Measurements from ENCODE around the gene SELENON. TPM values are rescaled to one million over a fixed set of nuclear protein-coding genes. Genes with fewer than 3 reads are reported as not detected.
A peak's percentile ranks its signal among the peaks of the same experiment; 100 is the strongest.

Gene SELENON
- total RNA-seq, 1 experiment from 2014 or later, result 38.6 TPM

DNA sequence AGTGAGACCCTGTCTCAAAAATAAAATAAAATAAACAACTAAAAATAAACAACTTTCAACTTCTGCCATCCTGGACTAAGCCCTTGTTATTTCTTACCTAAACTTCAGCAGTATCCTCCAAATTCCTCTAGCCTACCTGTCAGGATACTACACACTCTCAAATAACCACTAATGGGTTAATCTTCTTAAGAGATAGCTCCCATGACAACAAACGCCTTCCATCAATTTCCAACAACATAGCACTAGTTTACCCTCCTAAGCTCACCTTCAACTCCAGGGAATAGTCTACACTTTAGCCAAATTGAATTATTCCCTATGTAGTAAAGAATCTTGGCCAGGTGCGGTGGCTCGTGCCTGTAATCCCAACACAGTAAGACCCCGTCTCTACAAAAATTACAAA lies 47.9 kb downstream of the SELENON start:
- Histone ChIP-seq H3F3A (ENCODE audit: low read length, unreplicated experiment) (no peaks in the 10 kb centered on the region), H3K27me3 (ENCODE audit: low read length) (no peaks in the 10 kb centered on the region), H3K4me3 (ENCODE audit: low read length) (no peak overlapping the region), H3K36me3 (ENCODE audit: low read depth, low read length) (0 out of 2 replicates have a peak, but pooled peaks cover 3% of the 10 kb centered on the region), H3K9me2 (replicated peaks; ENCODE audit: low read length) (no peaks in the 10 kb centered on the region), H3K79me2 (ENCODE audit: low read length) (peaks cover 92% of the 10 kb centered on the region), H3K4me2 (ENCODE audit: low read length) (no peak overlapping the region), H2AFZ (ENCODE audit: low read length) (no peak overlapping the region), H3K27ac (ENCODE audit: low read length) (no peak overlapping the region), H3K9me3 (ENCODE audit: low read length) (no peaks in the 10 kb centered on the region), H3K4me1 (ENCODE audit: insufficient read depth, low read length) (0 out of 2 replicates have a peak, but pooled peaks cover 3% of the 10 kb centered on the region), H3K9ac (ENCODE audit: low read length) (no peak overlapping the region), H4K20me1 (ENCODE audit: low read length) (peaks cover 15% of the 10 kb centered on the region; the same call in 1 of the 2 replicates)
- ATAC-seq, result no peak
- CTCF ChIA-PET, result no interaction called here
- no TSS peak for BruUV-seq (replicated peaks)
- intact Hi-C loops (cut with micrococcal nuclease), result no loop called here
- POLR2A ChIA-PET (ENCODE audit: unreplicated experiment), result interaction anchor here (0.5 kb wide), 2 partner anchors 147 to 150 kb away, joined by 4 read pairs; partner anchors contain the start of gene PAFAH2
- no peak for TF ChIP-seq EZH2 (IDR thresholded peaks at IDR 0.05; ENCODE audit: low read length, unreplicated experiment)
- TF ChIP-seq, protein P1, sequence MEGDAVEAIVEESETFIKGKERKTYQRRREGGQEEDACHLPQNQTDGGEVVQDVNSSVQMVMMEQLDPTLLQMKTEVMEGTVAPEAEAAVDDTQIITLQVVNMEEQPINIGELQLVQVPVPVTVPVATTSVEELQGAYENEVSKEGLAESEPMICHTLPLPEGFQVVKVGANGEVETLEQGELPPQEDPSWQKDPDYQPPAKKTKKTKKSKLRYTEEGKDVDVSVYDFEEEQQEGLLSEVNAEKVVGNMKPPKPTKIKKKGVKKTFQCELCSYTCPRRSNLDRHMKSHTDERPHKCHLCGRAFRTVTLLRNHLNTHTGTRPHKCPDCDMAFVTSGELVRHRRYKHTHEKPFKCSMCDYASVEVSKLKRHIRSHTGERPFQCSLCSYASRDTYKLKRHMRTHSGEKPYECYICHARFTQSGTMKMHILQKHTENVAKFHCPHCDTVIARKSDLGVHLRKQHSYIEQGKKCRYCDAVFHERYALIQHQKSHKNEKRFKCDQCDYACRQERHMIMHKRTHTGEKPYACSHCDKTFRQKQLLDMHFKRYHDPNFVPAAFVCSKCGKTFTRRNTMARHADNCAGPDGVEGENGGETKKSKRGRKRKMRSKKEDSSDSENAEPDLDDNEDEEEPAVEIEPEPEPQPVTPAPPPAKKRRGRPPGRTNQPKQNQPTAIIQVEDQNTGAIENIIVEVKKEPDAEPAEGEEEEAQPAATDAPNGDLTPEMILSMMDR (conservative IDR thresholded peaks at IDR 0.05; ENCODE audit: low read depth, low read length), result no peak
- DNase-seq, result no peak

DNA sequence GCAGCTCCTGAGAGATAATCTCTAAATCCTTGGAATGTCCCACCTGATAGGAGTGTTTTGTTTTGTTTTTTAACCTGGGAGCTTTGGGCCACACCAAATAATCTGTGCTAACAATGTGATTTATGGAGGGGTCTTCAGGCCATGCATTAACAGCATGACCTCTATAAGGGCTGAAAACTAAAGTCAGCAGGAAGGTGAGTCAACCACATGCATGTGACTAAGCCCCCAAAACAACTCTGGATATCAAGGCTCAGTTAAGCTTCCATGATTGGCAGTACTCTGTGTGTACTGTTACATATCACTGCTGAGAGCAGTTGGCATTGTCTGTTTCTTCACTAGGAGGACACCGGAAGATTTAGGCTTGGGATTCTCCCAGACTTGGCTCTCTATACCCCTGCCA lies 48.5 kb downstream of the SELENON start:
- 0 out of 2 replicates have a peak, but pooled peaks cover 3% of the 10 kb centered on the region for H3K36me3 ChIP-seq (ENCODE audit: low read depth, low read length)
- H3K27me3 ChIP-seq (ENCODE audit: low read length), result no peaks in the 10 kb centered on the region
- ChIA-PET POLR2A (ENCODE audit: unreplicated experiment) (interaction anchor here (0.5 kb wide), 2 partner anchors 146 to 149 kb away, joined by 4 read pairs; partner anchors contain the start of gene PAFAH2), CTCF (no interaction called here)
- no peaks in the 10 kb centered on the region for H3K9me2 ChIP-seq (replicated peaks; ENCODE audit: low read length)
- ATAC-seq (no peak), DNase-seq (no peak)
- no peak overlapping the region for H3K9ac ChIP-seq (ENCODE audit: low read length)
- H4K20me1 ChIP-seq (ENCODE audit: low read length), result peaks cover 15% of the 10 kb centered on the region; the same call in 1 of the 2 replicates
- no TSS peak for BruUV-seq (replicated peaks)
- intact Hi-C loops (cut with micrococcal nuclease), result no loop called here
- TF ChIP-seq EZH2 (IDR thresholded peaks at IDR 0.05; ENCODE audit: low read length, unreplicated experiment) (no peak), EZH2phosphoT487 (IDR thresholded peaks at IDR 0.05; ENCODE audit: borderline replicate concordance, low read length) (no peak)
- TF ChIP-seq, protein P1 (conservative IDR thresholded peaks at IDR 0.05; ENCODE audit: low read depth, low read length), result no peak
- no peak overlapping the region for H3K27ac ChIP-seq (ENCODE audit: low read length)
- peaks cover 94% of the 10 kb centered on the region for H3K79me2 ChIP-seq (ENCODE audit: low read length)
- H3K9me3 ChIP-seq (ENCODE audit: low read length), result no peaks in the 10 kb centered on the region
- H3F3A ChIP-seq (ENCODE audit: low read length, unreplicated experiment), result no peaks in the 10 kb centered on the region
- no peak overlapping the region for H2AFZ ChIP-seq (ENCODE audit: low read length)
- no peak overlapping the region for H3K4me3 ChIP-seq (ENCODE audit: low read length)
- 0 out of 2 replicates have a peak, but pooled peaks cover 3% of the 10 kb centered on the region for H3K4me1 ChIP-seq (ENCODE audit: insufficient read depth, low read length)
- no peak overlapping the region for H3K4me2 ChIP-seq (ENCODE audit: low read length)

DNA sequence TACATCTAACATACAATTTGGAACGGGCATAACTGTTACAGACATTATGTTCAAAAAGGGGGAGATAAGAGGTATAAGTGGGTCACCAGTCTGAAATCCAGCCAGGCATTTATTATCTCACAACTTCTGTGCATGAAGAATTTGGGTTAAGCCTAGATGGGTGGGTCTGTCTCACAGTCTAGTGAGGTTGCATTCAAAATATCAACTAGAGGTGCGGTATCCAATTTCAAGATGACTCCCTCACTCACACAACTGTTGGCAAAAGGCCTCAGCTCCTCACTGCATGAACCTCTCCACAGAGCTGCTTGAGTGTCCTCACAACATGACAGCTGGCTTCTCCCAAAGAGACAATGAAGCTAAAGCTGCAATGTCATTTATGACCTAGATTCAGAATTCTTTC lies 54.6 kb downstream of the SELENON start:
- Histone ChIP-seq H3K27ac (ENCODE audit: low read length) (no peak overlapping the region), H3K9ac (ENCODE audit: low read length) (no peak overlapping the region), H3K4me1 (ENCODE audit: insufficient read depth, low read length) (0 out of 2 replicates have a peak, but pooled peaks cover 4% of the 10 kb centered on the region), H3K9me2 (replicated peaks; ENCODE audit: low read length) (no peaks in the 10 kb centered on the region), H3K79me2 (ENCODE audit: low read length) (peaks cover 94% of the 10 kb centered on the region), H4K20me1 (ENCODE audit: low read length) (peaks cover 4% of the 10 kb centered on the region; the same call in 1 of the 2 replicates), H3F3A (ENCODE audit: low read length, unreplicated experiment) (no peaks in the 10 kb centered on the region), H3K4me3 (ENCODE audit: low read length) (no peak overlapping the region), H3K4me2 (ENCODE audit: low read length) (no peak overlapping the region), H3K9me3 (ENCODE audit: low read length) (no peaks in the 10 kb centered on the region), H3K27me3 (ENCODE audit: low read length) (no peaks in the 10 kb centered on the region), H2AFZ (ENCODE audit: low read length) (no peak overlapping the region), H3K36me3 (ENCODE audit: low read depth, low read length) (0 out of 2 replicates have a peak, but pooled peaks cover 3% of the 10 kb centered on the region)
- no TSS peak for BruUV-seq (replicated peaks)
- ChIA-PET POLR2A (ENCODE audit: unreplicated experiment) (no interaction called here), CTCF (no interaction called here)
- ATAC-seq, result no peak
- no peak for TF ChIP-seq EZH2phosphoT487 (IDR thresholded peaks at IDR 0.05; ENCODE audit: borderline replicate concordance, low read length)
- TF ChIP-seq EZH2 (IDR thresholded peaks at IDR 0.05; ENCODE audit: low read length, unreplicated experiment), result no peak
- TF ChIP-seq, protein P1 (conservative IDR thresholded peaks at IDR 0.05; ENCODE audit: low read depth, low read length), result no peak
- intact Hi-C loops (cut with micrococcal nuclease), result no loop called here
- peak; percentile 27 for DNase-seq

Data from PC-3 (cell line).